GM21515 (cell line): Measurements from ENCODE around the gene HMGCL.

Experiments used
- ATAC-seq: cut with Tn5 transposase; IDR thresholded peaks from one replicate; pipeline ENCODE4 v1.9.1; 2021; ENCODE audit not compliant: unreplicated experiment

The HMGCL gene

DNA sequence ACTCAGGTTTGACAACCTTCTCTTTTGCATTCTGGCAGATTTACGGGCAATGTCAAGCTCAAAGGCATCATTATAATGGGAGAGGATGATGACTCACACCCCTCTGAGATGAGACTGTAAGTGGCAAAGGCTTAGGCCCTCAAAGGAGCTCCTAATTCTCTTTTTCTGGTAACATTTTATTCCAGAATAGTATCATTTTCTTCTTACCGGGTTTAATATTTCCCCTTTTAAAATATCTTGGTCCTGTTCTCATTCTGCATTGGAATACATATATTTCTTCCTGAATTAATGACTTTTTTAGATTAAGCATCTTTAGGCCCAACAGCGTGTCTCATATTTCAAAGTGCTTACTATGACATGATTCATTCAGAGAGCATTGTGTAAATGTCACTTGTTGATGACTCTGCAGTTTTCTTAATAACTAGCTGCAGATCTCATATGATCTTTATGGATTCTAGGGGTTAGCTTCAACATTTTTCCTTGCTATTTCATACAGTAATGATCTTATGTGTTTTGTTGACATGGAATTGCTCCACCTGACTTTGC, 45.3 kb downstream of the HMGCL start:
- no peak for ATAC-seq

- no peak for ATAC-seq
Observed at GRCh38 chr1:23777979-23778814, 47.0 kb downstream of the HMGCL start, which contains the start of gene PITHD1. Gene PITHD1, plus strand, starts transcription at chr1:23778418. Its CDS starts 98 bp downstream, at chr1:23778516.

DNA sequence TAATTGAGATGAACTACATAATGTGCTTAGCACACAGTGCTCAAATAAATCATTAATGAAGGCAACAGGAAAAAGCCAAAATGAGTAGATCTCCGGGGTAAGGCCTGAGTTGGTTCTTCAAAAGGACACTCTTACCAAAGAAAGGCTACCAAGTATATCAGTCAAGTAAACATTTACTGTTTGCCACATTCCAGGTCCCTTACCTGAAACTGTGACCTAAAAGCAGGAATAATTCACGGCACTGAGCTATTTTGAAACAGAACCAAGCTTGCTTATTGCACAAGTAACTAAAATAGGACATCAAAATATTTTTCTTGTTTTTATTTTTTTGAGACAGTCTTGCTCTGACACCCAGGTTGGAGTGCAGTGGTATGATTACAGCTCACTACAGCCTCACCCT, 49.0 kb downstream of the HMGCL start:
- no peak for ATAC-seq

DNA sequence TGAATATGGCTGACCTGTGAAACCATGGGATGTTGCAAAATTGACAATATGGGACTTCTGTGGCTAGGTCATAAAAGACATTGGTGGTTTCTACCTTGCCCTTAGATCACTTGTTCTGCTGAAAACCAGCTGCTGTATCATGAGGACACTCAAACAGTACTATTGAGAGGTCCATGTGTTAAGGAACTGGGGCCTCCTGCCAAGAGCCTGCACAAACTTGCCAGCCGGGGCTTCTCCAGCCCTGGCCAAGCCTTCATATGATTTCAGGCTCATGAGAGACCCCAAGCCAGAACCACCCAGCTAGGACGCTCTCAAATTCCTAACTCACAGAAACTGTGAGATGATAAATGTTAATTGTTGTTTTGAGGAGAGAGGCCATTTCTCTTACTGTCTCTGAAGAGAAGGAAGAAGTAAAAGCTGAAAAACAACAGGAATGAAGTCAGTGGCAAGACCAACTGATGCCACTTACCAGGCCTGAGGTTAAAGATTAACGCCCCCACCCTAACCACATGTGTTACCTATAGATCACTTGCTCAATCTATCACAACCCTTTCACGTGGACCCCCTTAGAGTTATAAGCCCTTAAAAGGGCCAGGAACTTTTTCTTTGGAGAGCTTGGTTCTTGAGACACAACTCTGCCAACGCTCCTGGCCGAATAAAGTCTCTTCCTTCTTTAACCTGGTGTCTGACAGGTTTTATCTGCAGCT, 50.9 kb downstream of the HMGCL start:
- ATAC-seq: no peak

DNA sequence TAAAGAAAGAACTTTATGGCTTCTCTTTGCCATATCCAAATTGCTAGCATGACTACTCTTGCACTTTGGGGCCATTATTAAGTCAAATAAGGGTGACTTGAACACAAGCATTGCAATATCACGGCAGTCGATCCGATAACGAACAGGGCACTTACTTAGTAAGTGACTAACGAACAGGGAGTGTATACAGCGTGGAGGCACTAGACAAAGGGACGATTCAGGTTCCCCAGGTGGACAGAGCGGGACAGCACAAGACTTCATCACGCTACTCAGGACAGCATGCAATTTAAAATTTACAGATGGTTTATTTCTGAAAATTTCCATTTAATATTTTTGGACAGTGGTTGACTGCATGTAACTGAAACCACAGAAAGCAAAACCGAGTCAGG, 52.4 kb downstream of the HMGCL start:
- no peak for ATAC-seq

GRCh38 chr1:23772049-23772853, 53.0 kb downstream of the HMGCL start:
- peak; percentile 73 for ATAC-seq

DNA sequence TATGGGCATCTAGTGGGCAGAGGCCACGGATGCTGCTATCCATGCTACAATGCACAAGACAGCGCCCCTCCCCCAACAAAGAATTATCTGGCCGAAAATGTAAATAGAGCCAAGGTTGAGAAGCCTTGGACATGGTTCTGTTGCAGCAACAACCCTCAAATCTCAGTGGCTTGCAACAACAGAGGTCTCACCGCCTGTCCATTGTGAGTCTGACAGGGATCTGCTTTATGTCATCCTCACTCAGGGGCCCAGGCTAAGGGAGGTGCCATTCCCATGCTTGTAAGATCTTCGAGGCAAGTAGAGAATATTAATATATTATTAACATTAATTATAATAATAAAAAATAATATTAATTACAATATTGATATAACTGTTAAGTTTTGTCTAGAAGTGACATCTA, 56.5 kb downstream of the HMGCL start:
- no peak for ATAC-seq

GRCh38 chr1:23763041-23763577, 62.1 kb downstream of the HMGCL start:
- no peak for ATAC-seq

DNA sequence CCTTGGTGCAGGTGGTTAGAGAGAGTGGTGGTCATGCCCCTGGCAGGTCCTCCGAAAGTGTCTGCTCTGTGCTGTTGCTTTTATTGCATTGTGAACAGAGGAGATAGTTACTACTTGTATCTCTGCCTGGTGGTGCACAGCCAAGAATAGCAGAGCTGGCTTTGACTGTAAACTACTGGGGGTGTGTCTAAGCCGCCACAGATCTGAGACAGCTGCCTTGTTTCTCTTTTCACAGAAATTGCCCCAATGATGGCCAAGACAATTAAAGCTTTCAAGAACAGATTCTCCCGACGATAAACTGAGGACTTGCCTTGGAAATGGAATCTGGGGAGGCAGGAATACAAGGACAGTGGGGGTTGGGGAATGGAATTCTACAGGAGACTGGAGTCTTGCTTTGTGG, 66.0 kb downstream of the HMGCL start:
- no peak for ATAC-seq

- ATAC-seq: no peak
Observed at GRCh38 chr1:23757812-23758211, 67.4 kb downstream of the HMGCL start.

- ATAC-seq: no peak
Observed at GRCh38 chr1:23756676-23757075, 68.6 kb downstream of the HMGCL start.

GRCh38 chr1:23752909-23753308, 72.3 kb downstream of the HMGCL start:
- no peak for ATAC-seq
